DMS 273 (cell line): Measurements from ENCODE around the gene CCDC116.
A peak's percentile ranks its signal among the peaks of the same experiment; 100 is the strongest.
"Not testable (repeated sequence)": the region's sequence is repeated elsewhere in the genome, so short reads cannot be mapped to it uniquely, and the experiment has no call there.

Experiments
- DNase-seq: peaks from one replicate; lab custom pipeline; 2025; ENCODE audit not compliant: unreplicated experiment; lab: John Stamatoyannopoulos, UW

CCDC116 gene

DNA sequence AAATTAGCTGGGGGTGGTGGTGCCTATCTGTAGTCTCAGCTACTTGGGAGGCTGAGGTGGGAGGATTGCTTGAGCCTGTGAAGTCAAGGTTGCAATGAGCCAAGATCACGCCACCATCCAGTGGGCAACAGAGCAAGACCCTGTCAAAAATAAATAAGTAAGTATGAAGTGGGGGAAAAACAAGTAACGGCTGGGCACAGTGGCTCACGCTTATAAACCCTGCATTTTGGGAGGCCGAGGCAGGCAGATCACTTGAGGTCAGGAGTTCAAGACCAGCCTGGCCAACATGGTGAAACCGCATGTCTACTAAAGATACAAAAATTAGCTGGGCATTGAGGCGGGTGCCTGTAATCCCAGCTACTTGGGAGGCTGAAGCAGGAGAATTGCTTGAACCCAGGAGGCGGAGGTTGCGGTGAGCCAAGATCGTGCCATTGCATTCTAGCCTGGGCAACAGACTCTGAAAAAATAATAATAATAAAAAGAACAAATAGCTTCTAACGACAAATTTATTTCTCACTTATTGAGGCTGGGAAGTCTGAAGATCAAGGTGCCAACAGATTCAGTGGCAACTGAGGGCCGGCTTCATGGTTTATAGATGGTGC, 22.9 kb upstream of the CCDC116 start:
- DNase-seq = not testable (repeated sequence)

DNA sequence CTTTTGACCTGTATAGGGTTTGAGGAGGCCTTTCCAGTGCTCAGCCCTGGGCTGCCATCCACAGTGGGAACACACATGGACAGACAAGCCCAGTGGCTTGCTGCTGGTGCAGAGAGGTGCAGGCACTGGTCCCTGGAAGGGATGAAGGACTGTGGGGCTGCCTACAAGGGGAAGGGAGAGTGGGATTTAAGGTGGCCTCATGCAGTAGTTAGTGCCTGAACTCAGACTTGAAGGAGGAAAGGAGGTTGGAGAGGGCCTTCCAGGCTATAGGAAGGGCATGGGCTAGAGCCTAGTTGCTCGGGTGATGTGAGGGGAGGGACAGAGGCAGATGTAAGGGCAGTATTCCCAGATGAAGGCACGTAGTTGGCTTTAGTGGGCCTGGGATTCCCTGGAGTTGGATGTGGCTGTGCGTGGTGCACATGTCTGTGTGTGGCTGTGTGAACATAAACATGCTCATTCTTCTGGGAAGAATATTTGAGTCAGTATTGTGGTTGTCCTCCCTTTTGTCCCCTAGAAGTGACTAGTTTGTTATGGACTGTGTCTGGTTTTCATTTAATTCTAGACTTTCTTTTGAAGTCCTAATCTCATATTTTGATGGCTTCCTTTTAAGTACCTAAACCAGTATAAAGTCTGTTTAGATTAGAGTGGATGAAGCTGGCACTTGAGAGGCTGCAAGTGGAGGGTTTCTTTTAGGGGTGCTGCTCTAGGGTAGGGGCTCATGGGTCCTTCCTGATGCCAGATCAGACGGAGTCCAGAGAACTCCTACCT, 21.2 kb upstream of the CCDC116 start:
- no peak for DNase-seq

DNA sequence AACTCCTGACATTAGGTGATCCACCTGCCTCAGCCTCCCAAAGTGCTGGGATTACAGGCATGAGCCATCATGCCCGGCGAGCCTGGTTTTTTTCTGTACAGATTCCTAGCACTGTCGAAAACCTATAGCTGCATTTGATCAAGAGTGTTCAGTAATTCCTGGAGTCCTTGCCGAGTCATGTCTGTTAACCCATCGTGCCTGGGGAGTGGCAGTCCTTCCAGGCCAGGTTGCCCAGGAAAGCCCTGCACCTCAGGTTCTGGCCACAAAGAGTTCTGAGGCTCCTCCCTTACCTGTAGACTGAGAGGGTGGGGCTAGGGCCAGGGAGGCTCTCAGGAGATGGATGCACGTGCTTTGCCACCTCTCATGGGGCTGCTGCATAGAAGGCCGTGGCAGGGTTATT, 19.7 kb upstream of the CCDC116 start:
- no peak for DNase-seq

DNA sequence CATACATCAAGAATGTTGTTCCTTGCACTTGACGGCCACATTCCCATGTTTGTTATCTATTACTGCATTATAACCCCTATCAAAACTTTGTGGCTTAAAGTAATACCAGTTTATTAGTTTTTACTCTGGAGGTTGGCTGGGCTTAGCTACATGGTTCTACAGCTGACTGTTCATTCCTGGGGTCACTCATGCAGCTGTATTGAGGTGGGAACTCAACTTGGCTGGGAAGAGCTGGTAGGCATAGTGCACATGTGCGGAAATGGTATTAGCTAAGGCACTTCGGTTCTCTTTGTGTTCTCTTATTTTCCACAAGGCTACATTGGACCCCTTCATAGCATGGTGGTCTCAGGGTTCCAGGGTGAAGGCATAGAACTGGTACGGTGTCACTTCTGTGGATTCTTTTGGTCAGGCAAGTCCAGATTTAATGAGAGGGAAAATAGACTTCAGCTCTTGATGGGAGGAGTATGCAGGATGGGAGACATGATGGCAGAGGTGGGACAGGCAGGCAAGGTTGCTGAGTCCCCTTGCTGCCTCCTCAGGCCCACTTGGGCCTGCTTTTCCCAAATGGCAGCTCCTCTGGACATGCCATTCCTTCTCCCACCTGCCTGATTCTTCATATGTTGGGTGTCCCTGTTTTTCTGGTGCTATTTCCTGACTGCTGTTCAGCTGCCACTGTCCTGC, 18.9 kb upstream of the CCDC116 start:
- DNase-seq = no peak

DNA sequence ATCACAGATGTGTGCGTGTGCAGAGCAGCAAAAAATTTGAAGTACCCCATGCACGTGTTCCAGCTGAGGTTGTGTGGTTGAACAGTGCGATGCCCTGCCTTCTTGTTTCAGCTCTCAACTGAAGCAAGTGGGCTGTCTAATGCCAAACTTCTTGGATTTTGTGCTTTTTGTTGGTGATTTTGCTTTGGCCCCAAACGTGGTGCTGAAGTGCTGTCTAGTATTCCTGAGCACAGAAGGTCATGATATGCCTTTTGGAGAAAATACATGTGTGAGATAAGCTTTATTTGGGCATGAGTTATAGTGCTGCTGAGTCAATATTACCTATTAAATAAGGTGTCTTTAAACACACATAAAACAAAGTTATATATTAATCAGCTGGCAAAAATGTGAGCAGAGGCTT, 16.8 kb upstream of the CCDC116 start:
- no peak for DNase-seq

DNA sequence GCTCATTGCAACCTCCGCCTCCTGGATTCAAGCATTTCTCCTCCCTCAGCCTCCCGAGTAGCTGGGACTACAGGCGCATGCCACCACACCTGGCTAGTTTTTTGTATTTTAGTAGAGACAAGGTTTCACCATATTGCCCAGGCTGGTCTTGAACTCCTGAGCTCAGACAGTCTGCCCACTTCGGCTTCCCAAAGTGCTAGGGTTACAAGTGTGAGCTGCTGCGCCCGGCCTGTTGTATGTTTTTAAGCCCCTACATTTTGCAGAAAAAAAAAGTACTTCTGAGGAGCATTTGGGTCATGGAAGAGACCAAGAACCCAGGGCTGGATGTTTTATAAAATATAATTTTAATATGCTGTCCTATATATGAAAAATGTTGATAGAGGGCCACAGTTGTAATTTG, 15.2 kb upstream of the CCDC116 start:
- not testable (repeated sequence) for DNase-seq

DNA sequence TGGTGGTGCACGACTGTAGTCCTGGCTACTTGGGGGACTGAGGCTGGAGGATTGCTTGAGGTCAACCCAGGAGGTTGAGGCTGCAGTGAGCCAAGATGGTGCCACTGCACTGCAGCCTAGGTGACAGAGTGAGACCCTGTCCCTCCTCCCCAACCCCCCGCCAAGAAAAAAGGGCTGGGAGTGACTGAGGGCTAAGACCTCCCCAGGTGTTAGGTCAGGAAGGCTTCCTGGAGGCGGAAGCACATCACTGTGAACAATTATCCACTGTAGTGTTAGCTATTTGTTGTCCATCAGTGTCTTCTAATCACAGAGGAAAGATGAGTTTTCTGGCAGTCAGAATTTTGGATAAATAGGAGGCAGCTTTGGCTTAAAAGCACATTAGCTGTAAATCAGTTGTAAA, 11.5 kb upstream of the CCDC116 start:
- no peak for DNase-seq

DNA sequence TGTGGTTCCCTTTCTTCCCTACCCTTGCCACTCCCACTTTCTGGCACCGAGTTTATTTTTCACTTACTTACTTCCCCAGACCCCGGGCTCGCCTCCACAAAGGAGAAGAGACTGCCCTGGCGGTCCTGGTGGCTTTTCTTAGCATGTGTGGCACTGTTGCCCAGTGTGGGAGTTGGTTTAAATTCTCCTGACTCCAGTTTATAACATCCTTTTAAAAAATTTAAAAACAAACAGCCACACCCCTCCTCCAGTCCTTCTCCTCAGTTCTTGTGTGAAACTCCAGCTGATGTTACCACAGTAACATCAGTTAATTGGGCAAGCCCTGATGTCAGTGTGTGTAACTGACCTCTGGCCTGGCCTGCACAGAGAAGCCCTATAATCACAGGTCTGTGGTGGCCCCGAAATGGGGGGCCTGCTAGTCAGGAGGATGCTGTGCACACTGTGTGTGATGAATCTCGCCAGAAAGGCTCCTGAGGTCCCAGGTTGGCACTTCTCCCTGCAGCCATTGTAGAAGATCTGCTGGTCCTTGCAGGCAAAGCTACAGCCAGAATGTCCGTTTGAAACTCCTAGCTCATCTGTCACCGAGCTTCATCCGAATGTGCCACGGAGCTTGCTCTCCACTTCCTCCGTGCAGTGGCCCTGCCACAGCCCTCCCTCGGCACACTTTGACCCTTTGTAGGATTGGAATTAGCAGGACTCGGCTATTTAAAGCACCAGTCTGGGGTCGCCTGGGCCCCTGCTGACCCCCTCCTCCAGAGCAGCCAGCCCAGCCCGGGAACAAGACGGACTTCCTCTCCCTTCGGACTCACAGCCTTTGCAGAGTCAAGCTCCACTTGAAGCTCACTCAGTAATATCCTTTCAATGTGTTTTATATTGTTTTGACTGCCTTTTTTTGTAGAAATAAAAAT, 10.3 kb upstream of the CCDC116 start:
- no peak for DNase-seq

DNA sequence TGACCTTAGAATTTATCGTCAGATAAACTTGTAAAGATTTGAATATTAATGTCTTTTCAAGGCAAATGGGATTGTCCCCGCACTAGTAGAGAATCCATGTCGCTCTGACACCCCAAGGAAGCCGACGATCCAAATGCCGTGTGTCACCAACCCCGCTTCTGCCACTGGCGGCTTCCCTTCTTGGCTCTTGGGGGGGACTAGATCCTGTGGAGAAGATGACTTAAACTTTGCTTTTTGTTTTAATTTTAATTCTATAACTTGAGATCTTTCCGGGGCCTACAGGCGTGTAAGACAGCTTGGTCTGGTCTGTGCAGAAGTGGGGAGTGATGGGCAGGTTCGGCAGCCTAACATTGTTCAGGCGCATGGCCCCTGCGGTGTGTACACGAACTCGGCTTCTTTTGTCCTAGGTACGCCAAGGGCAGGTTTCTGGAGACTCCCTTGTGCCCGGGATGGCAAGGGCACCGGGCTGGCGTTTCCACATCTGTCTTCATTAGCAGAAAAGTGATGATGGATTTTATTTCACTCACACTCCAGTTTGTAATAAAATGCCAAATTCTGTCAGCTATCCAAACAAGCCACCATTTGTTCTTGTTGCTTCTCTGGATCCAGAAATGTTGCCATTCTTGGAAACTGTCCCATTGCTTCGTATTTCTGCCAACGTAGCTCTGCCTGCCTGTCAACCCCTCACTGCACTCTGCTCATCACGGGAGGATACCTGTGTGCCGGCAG, 9.5 kb upstream of the CCDC116 start:
- DNase-seq = peak; percentile 41

DNA sequence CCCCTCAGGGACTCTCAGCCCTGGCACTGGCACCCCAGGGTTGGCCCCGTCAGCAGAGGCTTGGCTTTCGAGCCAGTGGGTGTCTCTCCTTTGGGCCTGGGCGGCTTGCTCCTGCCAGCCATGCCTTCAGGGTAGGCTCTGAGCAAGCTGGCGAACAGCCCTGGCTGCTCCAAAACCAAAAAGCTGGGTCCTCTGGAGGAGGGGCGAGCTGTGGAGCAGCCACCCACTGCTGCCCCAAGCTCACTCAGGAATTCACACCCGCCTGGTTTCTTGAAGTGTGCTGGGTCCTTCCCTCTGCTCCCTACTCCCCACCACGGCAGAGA, 9.0 kb upstream of the CCDC116 start:
- DNase-seq = peak; percentile 36

DNA sequence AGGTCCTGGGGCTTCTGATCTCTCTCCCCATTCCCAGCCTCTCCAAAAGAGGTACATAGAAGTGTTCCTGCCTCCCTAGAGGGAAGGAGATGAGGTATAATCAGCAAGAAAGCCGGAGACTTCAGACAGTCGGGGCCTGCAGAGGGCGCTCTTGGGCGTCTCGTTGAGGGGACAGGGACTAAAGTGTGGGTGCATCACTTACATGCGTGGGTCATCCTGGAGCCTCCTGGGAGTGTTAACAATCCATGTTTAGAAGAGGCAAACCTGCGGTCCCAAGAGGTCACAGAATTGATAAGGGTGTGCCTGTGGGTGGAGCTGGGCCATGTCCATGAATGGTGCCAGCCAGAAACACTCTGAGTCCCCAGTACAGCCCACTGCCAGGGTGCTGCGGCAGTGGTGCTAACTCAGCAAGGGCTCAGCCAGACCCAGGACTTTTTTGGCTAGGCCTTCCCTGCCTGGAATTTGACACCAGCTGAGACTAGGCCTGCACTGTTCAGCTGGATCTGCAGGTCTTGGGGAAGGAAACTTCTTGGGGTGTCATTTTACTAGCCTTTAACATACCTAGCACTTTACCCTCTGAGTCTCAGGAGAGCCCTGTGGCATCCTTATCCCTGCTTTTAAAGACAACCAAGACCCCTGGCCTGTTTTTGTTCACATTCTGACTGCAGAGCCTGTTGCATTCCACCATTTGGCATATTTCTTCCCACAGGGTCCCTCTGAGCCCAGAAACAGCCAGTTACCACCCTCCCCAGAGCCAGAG, 8.3 kb upstream of the CCDC116 start:
- DNase-seq = peak; percentile 73

DNA sequence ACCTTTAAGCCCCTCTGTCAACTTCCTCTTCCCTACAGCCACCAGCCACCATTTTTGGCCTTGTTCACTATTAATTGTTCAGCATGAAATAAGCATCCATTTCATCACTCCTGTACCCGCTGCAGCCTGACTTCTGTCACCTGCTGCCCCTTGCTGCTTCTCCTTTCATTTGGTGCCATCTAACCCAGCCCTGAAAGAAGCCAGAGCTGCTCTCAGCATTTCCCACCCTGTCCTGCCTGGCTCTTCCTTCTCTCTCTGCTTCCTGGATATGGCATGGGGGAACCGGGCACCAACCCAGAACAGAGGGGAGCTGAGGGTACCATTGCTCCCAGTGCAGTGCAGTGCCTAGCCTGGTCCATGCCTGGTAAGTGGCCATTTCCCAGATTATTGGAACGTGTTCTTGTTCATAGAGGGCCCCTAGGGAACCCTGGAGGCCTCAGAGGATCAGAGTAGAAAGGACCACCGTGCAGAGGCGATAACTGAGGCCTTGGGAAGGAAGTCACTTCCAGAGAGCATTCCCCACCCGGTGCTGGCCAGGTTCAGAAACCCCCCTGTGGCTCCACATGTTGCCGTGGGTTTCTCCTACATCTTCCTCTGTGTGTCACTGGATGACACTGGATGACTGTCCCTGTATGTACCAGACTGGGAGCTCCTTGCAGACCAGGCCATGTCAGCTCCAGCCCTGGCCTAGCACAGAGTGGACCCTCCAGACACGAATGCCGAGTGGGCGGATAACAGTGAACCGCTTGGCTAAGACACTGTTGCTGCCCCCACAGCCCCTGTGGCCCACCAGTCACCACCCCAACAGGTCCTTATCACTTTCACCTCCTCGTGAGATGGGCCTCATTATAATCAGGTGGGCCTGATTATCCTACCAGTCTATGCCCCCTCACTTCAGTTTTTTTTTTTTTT, 7.4 kb upstream of the CCDC116 start:
- peak; percentile 26 for DNase-seq

DNA sequence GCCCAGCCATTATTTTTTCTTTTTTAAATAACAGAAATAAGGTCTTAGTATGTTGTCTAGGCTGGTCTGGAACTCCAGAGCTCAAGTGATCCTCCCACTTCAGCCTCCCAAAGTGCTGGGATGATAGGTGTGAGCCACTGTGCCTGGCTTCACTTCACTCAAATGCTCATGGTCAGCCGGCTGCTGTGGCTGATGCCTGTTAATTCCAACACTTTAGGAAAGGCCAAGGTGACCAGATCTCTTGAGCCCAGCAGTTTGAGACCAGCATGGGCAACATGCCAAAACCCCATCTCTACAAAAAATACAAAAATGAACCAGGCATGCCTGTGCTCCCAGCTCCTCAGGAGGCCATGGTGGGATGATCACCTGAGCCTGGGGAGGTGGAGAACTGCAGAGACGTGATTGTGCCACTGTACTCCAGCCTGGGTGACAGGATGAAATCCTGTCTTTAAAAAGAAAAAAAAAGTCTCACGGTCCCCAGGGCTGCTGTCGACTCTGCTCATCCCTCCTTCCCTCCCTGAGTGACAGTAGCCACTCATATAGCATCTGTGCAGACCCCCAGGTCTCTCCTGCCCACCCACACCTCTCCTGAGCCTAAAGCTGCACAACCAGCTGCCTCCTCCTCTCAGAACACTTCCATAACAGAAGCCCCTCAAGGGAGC, 6.4 kb upstream of the CCDC116 start:
- no peak for DNase-seq

DNA sequence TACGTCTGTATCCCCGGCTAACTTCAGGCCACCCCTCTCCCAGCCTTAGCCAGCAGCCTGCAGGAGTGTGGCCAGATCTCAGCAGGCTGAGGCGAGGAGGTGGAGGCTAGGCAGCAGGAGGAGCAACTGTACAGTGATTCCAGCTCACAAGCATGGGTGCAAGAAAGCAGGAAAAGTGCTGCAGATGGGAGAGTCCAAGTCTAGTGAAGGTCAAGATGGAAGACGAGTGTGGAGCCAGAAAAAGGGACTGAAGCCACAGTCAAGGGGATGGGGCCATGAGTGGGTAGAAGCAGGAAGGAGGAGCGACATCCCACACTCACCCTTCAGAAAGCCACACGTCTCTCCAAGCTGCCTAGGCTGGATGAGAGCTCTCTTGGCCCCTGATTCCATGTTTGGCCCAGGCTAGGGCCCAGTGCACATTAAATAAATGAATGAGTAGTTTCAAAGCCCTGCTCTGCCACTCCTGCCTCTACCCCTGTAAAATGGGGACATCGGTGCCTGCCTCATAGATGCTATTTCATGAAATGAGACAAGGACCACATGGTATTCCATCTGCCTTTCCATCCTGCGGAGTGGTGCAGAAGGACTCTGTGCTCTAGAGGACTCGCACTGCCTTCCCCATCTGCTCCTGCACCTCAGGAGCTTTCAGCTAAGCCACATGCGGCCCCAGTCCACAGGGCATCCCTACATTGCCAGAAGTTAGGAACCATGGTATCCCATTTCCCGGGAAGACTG, 5.7 kb upstream of the CCDC116 start:
- DNase-seq = peak; percentile 87

DNA sequence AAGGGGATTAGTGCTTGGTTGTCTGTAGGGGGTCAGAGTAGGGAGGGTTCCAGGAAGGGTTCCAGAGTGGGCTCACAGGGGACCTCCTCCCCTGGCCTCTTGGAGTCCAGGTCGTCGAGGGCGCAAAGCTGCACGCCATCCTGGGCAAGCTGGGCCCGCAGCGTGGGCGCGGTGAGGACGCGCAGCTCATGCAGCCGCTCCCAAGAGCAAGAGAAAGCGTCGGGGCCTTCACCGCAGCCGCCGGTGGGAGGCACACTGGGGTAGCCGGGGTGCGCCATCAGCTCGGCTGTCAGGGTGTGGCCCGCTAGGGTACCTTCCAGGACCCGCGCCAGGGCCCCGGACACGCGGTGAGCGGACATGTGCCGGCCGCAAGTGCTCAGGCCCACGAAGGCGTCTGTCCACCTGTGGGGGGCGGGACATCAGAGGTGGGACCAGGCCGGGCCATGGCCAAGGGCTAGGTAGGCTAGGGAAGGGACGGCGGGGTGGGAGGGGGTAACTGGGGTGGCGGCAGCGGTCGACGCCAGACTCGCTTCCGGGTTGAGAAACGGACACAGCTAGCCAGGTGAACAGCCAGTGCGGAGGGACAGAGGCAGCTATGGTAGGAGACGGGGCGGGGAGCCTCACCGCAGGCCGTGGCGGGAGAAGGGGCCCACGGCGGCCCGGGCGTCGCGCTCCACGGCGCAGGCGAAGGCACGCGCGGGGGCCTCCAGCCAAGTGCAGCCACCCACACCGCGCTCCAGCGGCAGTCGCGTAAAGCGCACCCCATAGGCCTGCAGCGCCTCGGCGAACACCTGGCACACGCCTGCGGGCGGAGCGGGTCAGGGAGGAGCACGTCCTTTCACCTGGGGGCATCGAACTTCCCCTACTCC, 3.9 kb upstream of the CCDC116 start:
- DNase-seq = no peak

DNA sequence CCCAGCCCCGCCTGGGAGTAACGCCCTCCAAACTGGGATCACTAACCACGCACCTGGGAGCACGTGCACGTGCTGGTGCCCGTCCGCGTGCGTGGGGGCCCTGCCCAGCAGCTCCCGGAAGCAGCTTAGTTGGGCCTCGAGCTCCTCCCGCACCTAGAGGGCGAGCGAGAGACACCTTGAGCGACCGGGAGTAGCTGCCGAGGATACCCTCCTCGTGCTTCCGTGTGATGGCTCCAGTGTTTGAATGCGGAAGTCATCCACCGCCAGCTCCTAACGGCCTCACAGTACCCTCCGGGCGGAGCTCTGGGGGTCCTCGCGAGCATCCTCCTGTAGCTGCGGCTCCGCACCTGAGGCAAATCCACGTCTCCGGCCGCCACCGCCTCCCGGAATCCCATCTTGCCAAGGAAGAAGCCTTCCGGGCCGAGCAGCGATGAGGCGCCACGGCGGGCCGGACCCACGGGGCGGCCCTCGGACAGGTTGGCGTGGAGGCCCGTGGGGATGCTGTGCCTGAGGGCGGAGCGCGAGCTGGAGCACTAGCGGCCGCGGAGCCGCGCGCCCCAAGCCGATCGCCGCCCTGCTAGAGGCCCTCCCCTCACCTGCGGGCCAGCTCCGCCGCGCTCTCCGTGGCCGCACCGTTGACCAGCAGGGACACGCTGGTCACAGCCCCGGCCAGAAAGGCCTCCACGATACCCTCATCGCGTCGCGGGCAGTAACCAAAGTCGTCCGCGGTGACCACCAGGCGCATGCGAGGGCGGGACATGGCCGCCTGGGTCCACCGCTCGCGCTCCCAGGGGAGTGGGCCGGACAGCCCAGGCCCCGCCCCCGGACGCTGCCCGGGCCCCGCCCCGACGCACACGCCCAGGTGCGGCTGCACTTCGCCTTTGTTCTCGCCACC, 3.1 kb upstream of the CCDC116 start, which contains the start of gene YDJC:
YDJC (minus strand) TSS at position 768 of the 895 bp plus-strand sequence; CDS start at position 760, 8 bp downstream.
- peak; percentile 94 for DNase-seq
